GM12872 (cell line): ENCODE measurements around the gene BTRC.

Experiments used
- TF ChIP-seq, protein P1 (sequence below): IDR thresholded peaks from 3 replicates; pipeline ENCODE4 v1.5.1; 2011; ENCODE audit warnings: low read depth, mild to moderate bottlenecking, low read length, moderate library complexity; ENCODE audit not compliant: insufficient read depth

BTRC gene

DNA sequence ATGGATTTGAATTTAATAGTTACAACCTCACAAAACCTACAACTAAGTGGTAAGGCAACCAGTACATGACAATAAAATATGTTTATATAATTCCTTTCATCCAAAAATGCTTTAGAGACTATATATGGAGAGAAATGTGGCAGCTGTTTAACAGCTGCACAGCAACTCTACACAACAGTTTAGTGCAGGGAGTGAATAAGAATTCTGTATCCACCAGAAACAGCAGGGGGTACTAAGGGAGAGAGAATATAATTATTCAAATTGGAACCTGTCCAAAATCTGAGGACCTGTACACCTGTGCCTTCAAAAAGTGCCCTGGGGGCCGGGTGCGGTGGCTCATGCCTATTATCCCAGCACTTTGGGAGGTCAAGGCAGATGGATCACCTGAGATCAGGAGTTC is 184.5 kb downstream of the BTRC start:
- TF ChIP-seq, protein P1, sequence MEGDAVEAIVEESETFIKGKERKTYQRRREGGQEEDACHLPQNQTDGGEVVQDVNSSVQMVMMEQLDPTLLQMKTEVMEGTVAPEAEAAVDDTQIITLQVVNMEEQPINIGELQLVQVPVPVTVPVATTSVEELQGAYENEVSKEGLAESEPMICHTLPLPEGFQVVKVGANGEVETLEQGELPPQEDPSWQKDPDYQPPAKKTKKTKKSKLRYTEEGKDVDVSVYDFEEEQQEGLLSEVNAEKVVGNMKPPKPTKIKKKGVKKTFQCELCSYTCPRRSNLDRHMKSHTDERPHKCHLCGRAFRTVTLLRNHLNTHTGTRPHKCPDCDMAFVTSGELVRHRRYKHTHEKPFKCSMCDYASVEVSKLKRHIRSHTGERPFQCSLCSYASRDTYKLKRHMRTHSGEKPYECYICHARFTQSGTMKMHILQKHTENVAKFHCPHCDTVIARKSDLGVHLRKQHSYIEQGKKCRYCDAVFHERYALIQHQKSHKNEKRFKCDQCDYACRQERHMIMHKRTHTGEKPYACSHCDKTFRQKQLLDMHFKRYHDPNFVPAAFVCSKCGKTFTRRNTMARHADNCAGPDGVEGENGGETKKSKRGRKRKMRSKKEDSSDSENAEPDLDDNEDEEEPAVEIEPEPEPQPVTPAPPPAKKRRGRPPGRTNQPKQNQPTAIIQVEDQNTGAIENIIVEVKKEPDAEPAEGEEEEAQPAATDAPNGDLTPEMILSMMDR: no peak

- TF ChIP-seq, protein P1: no peak
Measured at GRCh38 chr10:101545898-101546297, 191.9 kb downstream of the BTRC start.

GRCh38 chr10:101550965-101551364 is 197.0 kb downstream of the BTRC start:
- TF ChIP-seq, protein P1: no peak

DNA sequence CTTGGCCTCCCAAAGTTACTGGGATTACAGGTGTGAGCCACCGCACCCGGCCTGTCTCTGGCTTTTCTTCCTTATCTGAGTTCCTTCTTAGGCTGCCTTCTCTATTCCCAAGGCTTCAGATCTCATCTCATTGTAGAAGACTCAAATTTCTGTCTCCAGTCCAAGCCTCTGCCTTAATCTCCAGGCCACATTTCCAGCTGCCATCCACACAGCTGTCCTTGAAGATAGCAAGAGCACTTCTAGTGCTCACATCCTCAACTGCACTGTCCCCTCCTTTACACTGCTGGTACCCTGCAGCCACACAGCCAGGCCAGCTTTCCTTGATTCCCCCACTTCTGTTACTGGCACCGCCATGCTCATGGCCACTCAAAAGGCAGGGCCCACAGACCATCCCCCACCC is 198.5 kb downstream of the BTRC start:
- TF ChIP-seq, protein P1: no peak

GRCh38 chr10:101557541-101557940 is 203.6 kb downstream of the BTRC start:
- TF ChIP-seq, protein P1: no peak

GRCh38 chr10:101558204-101558603 is 204.2 kb downstream of the BTRC start:
- TF ChIP-seq, protein P1: no peak

GRCh38 chr10:101558671-101559595 is 205.0 kb downstream of the BTRC start:
- TF ChIP-seq, protein P1: no peak
